Measurements from ENCODE around the gene LARP6.

- no peak for TF ChIP-seq CTCF (IDR thresholded peaks at IDR 0.05)
- no peak for TF ChIP-seq EZH2 (IDR thresholded peaks at IDR 0.05; ENCODE audit: borderline replicate concordance, insufficient read depth, low read depth, low read length, poor library complexity, severe bottlenecking)
Measured at GRCh38 chr15:70853973-70854665, at the start of gene LARP6.
